DND-41 (cell line): ENCODE results near the gene DDX56.
A peak's percentile ranks its signal among the peaks of the same experiment; 100 is the strongest.

ENCODE experiments used
- ATAC-seq: fragments of 200-7000 bp; cut with Tn5 transposase; 3 replicates; pipeline ENCODE4 v1.9.1; 2021; ENCODE audit warnings: low read depth; ENCODE audit not compliant: insufficient read depth
- DNase-seq: peaks from one replicate; pipeline ENCODE4 v3.0.0-alpha.2; 2020
- H2AFZ ChIP-seq: 2 replicates; pipeline ENCODE4 v1.6.0; 2012; ENCODE audit warnings: low read depth, low read length
- H3K27ac ChIP-seq: 2 replicates; pipeline ENCODE4 v1.5.1; 2012; ENCODE audit warnings: low read length, inconsistent platforms
- H3K27me3 ChIP-seq: fragments of 200-600 bp; sonication (generic); 2 replicates; pipeline ENCODE4 v1.6.0; 2012; ENCODE audit warnings: low read length, mild to moderate bottlenecking, inconsistent platforms; ENCODE audit not compliant: insufficient read depth, poor library complexity
- H3K36me3 ChIP-seq: 2 replicates; pipeline ENCODE4 v1.5.1; 2012; ENCODE audit warnings: low read length, inconsistent platforms; ENCODE audit not compliant: insufficient read depth
- H3K4me1 ChIP-seq: 2 replicates; pipeline ENCODE4 v1.5.1; 2012; ENCODE audit warnings: mild to moderate bottlenecking, low read length; ENCODE audit not compliant: insufficient read depth
- H3K4me2 ChIP-seq: 2 replicates; pipeline ENCODE4 v1.6.0; 2012; ENCODE audit warnings: mild to moderate bottlenecking, moderate library complexity, low read length, inconsistent platforms; ENCODE audit not compliant: insufficient read depth
- H3K4me3 ChIP-seq, 2 experiments: fragments of 200-600 bp in 1 of 2; shearing (Covaris generic) in 1 of 2; 2 replicates each; pipeline ENCODE4 v1.5.1; 2012 to 2016; ENCODE audit warnings: inconsistent platforms in 2 of 2, low read length in 2 of 2, mild to moderate bottlenecking in 2 of 2, low read depth in 1 of 2, moderate library complexity in 1 of 2
- H3K79me2 ChIP-seq: 2 replicates; pipeline ENCODE4 v1.6.0; 2012; ENCODE audit warnings: low read length, inconsistent platforms; ENCODE audit not compliant: insufficient read depth
- H3K9ac ChIP-seq: 2 replicates; pipeline ENCODE4 v1.6.0; 2012; ENCODE audit warnings: low read depth, mild to moderate bottlenecking, inconsistent platforms, low read length, moderate library complexity
- H3K9me3 ChIP-seq: 2 replicates; pipeline ENCODE4 v1.5.1; 2012; ENCODE audit warnings: low read length, moderate library complexity, mild to moderate bottlenecking, inconsistent platforms; ENCODE audit not compliant: insufficient read depth, severe bottlenecking
- H4K20me1 ChIP-seq: 2 replicates; pipeline ENCODE4 v1.6.0; 2012; ENCODE audit warnings: low read length; ENCODE audit not compliant: insufficient read depth
- CTCF ChIP-seq: IDR thresholded peaks from 2 replicates; pipeline ENCODE4 v1.5.1; 2012; ENCODE audit warnings: borderline replicate concordance, low read length, moderate library complexity, mild to moderate bottlenecking; ENCODE audit not compliant: poor library complexity, severe bottlenecking; ENCODE audit errors: extremely low read depth
- EZH2 ChIP-seq: IDR thresholded peaks from 3 replicates; pipeline ENCODE4 v1.6.1; 2012; ENCODE audit warnings: borderline replicate concordance, low read depth, mild to moderate bottlenecking, moderate library complexity, low read length, inconsistent platforms; ENCODE audit not compliant: severe bottlenecking

DDX56 gene

GRCh38 chr7:44573464-44574286 is at the start of gene DDX56:
Gene DDX56, minus strand, starts transcription at chr7:44573908. Its CDS starts 13 bp downstream, at chr7:44573895.
- Histone ChIP-seq H3K4me1 (peaks cover 32% of the 10 kb centered on the region), H4K20me1 (peaks cover 13% of the 10 kb centered on the region; the same call in 1 of the 2 replicates), H3K79me2 (peaks cover 48% of the 10 kb centered on the region), H2AFZ (peak within 1 kb of the TSS; percentile 92), H3K27me3 (no peaks in the 10 kb centered on the region), H3K27ac (peak within 1 kb of the TSS; percentile 88), H3K4me3 (peak within 1 kb of the TSS; percentile 78 to 82), H3K9me3 (no peaks in the 10 kb centered on the region), H3K36me3 (peaks cover 64% of the 10 kb centered on the region), H3K9ac (peak within 1 kb of the TSS; percentile 87), H3K4me2 (peak within 1 kb of the TSS; percentile 95)
- DNase-seq = peak; percentile 94
- ATAC-seq = peak; percentile 96
- no peak for TF ChIP-seq CTCF
- TF ChIP-seq EZH2 = no peak

- H2AFZ ChIP-seq = no peak overlapping the region
- no peak for ATAC-seq
- no peak overlapping the region for H3K4me2 ChIP-seq
- no peak for TF ChIP-seq CTCF
- no peak for TF ChIP-seq EZH2
- H3K27me3 ChIP-seq = no peaks in the 10 kb centered on the region
- DNase-seq = no peak
- no peak overlapping the region for H3K27ac ChIP-seq
- H4K20me1 ChIP-seq = peaks cover 53% of the 10 kb centered on the region
- H3K4me1 ChIP-seq = no peaks in the 10 kb centered on the region
- no peak overlapping the region for H3K4me3 ChIP-seq
- no peaks in the 10 kb centered on the region for H3K9me3 ChIP-seq
- H3K79me2 ChIP-seq = peaks cover 84% of the 10 kb centered on the region
- no peak overlapping the region for H3K9ac ChIP-seq
- H3K36me3 ChIP-seq = peaks cover 35% of the 10 kb centered on the region
These were observed 48.8 kb upstream of the DDX56 start for GRCh38 chr7:44622342-44623151.

GRCh38 chr7:44621750-44622103 is 48.0 kb upstream of the DDX56 start:
- H3K27ac ChIP-seq = no peak overlapping the region
- DNase-seq (no peak), ATAC-seq (no peak)
- peaks cover 92% of the 10 kb centered on the region for H3K79me2 ChIP-seq
- no peak overlapping the region for H2AFZ ChIP-seq
- no peak overlapping the region for H3K4me2 ChIP-seq
- no peak overlapping the region for H3K4me3 ChIP-seq
- TF ChIP-seq EZH2 = no peak
- H3K9ac ChIP-seq = no peak overlapping the region
- peaks cover 33% of the 10 kb centered on the region for H3K36me3 ChIP-seq
- no peaks in the 10 kb centered on the region for H3K9me3 ChIP-seq
- H4K20me1 ChIP-seq = peaks cover 59% of the 10 kb centered on the region
- no peaks in the 10 kb centered on the region for H3K27me3 ChIP-seq
- no peaks in the 10 kb centered on the region for H3K4me1 ChIP-seq
